Spinal cord (tissue), 10 donors: ENCODE data around the gene TMEM127. TPM values are rescaled to one million over a fixed set of nuclear protein-coding genes. Genes with fewer than 3 reads are reported as not detected.

ENCODE experiments used
- DNase-seq, 6 donors: peaks; one replicate each; pipeline versions ENCODE4 v3.0.0 to v3.0.0-alpha.2; 2013 to 2015; ENCODE audit warnings: low spot score in 6 of 6, low read depth in 4 of 6
- H3K27ac ChIP-seq: one replicate; pipeline ENCODE4 v1.5.1; 2013; ENCODE audit warnings: low read depth, low read length, control low read depth
- H3K27me3 ChIP-seq: one replicate; pipeline ENCODE4 v1.6.1; 2013; ENCODE audit warnings: low read length; ENCODE audit not compliant: control insufficient read depth, insufficient read depth
- H3K36me3 ChIP-seq: one replicate; pipeline ENCODE4 v1.6.1; 2013; ENCODE audit warnings: low read length; ENCODE audit not compliant: control insufficient read depth, insufficient read depth
- H3K4me1 ChIP-seq: one replicate; pipeline ENCODE4 v1.6.1; 2013; ENCODE audit warnings: low read length; ENCODE audit not compliant: control insufficient read depth, insufficient read depth
- H3K4me3 ChIP-seq: one replicate; pipeline ENCODE4 v1.5.1; 2013; ENCODE audit warnings: low read depth, low read length, control low read depth
- H3K9me3 ChIP-seq: one replicate; pipeline ENCODE4 v1.6.1; 2013; ENCODE audit warnings: low read length; ENCODE audit not compliant: control insufficient read depth, insufficient read depth
- WGBS: methylation state at CpG from one replicate; pipeline ENCODE4 v1.1.5; 2013; ENCODE audit warnings: missing lambda C conversion rate; ENCODE audit not compliant: insufficient coverage; 5-methylcytosine and 5-hydroxymethylcytosine counted together
- polyA plus RNA-seq, 2 donors: library from polyadenylated mRNA; unstranded; fragments of 120-200 nt; gene quantifications; one replicate each; pipeline ENCODE4 v1.2.1, GENCODE V29; 2013; ENCODE audit not compliant: insufficient read length in 2 of 2
- total RNA-seq, 2 donors: library from RNA; depleted of rRNA in 1 of 2; stranded (reverse); fragments of 120-200 nt in 1 of 2; fragments of >200 nt in 1 of 2; gene quantifications; one replicate each; pipeline versions ENCODE4 v1.2.3 to v1.2.4, GENCODE V29; 2013 to 2014
- donor health status: healthy.

The TMEM127 gene
- total and polyA plus RNA-seq, 4 donors = 21.2 to 64.3 (median 43.5) TPM

- no peak for DNase-seq
- H3K36me3 ChIP-seq = peaks cover 4% of the 10 kb centered on the region
- WGBS = 100% methylated on average over 1 of the region's 4 CpGs
- H3K27ac ChIP-seq = no peak overlapping the region
- no peak overlapping the region for H3K4me3 ChIP-seq
- no peaks in the 10 kb centered on the region for H3K27me3 ChIP-seq
- H3K4me1 ChIP-seq = peaks cover 10% of the 10 kb centered on the region
- H3K9me3 ChIP-seq = no peaks in the 10 kb centered on the region
These were observed 63.5 kb downstream of the TMEM127 start for GRCh38 chr2:96202152-96202854.

- 90% methylated on average over 4 of the region's 5 CpGs for WGBS
- H3K27me3 ChIP-seq = no peaks in the 10 kb centered on the region
- peaks cover 4% of the 10 kb centered on the region for H3K36me3 ChIP-seq
- H3K4me3 ChIP-seq = no peak overlapping the region
- H3K27ac ChIP-seq = no peak overlapping the region
- no peaks in the 10 kb centered on the region for H3K9me3 ChIP-seq
- DNase-seq = no peak
- H3K4me1 ChIP-seq = peaks cover 10% of the 10 kb centered on the region
These were observed 64.5 kb downstream of the TMEM127 start for GRCh38 chr2:96201338-96201737.

- Histone ChIP-seq H3K36me3 (peaks cover 5% of the 10 kb centered on the region), H3K9me3 (no peaks in the 10 kb centered on the region), H3K4me3 (no peak overlapping the region), H3K27me3 (no peaks in the 10 kb centered on the region), H3K4me1 (peaks cover 5% of the 10 kb centered on the region), H3K27ac (no peak overlapping the region)
- DNase-seq = no peak
- no CpG with 5 or more reads among the region's 2 CpGs for WGBS
These were observed 66.9 kb downstream of the TMEM127 start for GRCh38 chr2:96198921-96199320.

Other genes with a start within 250 kb of the TMEM127 start
- gene GPAT2, start 231.1 kb downstream of the TMEM127 start, total RNA-seq = under 1 TPM; 0.79 to 0.83 TPM
- gene GPAT2, start 231.1 kb downstream of the TMEM127 start, polyA plus RNA-seq = 1 to 10 TPM; 2.9 to 3.4 TPM
- under 1 TPM; 0.79 to 0.88 TPM for gene ADRA2B, start 149.4 kb downstream of the TMEM127 start, total RNA-seq
- gene ADRA2B, start 149.4 kb downstream of the TMEM127 start, polyA plus RNA-seq = under 1 TPM; 0.25 to 0.44 TPM
- gene ASTL, start 127.5 kb downstream of the TMEM127 start, total RNA-seq = under 1 TPM in 1 of 2 donors, not detected in 1; 0.28 TPM
- under 1 TPM; 0.27 to 0.33 TPM for gene ASTL, start 127.5 kb downstream of the TMEM127 start, polyA plus RNA-seq
- gene DUSP2, start 120.6 kb downstream of the TMEM127 start, total RNA-seq = 1 to 10 TPM; 5.2 to 7.3 TPM
- gene DUSP2, start 120.6 kb downstream of the TMEM127 start, polyA plus RNA-seq = 10 to 100 TPM in 1 of 2 donors, 1 to 10 TPM in 1; 8.5 to 10.7 TPM
- 100 to 1,000 TPM; 141 to 162 TPM for gene STARD7, start 57.2 kb downstream of the TMEM127 start, total RNA-seq
- 100 to 1,000 TPM; 133 to 152 TPM for gene STARD7, start 57.2 kb downstream of the TMEM127 start, polyA plus RNA-seq
- 10 to 100 TPM; 74.2 to 79.4 TPM for gene CIAO1, start 228 bp upstream of the TMEM127 start, total RNA-seq
- 10 to 100 TPM; 74.5 to 77.3 TPM for gene CIAO1, start 228 bp upstream of the TMEM127 start, polyA plus RNA-seq
- gene SNRNP200, start 39.5 kb upstream of the TMEM127 start, total RNA-seq = 10 to 100 TPM; 63.5 to 78.8 TPM
- gene SNRNP200, start 39.5 kb upstream of the TMEM127 start, polyA plus RNA-seq = 100 to 1,000 TPM; 146 to 166 TPM
- 1 to 10 TPM; 2.3 to 7.5 TPM for gene ITPRIPL1, start 59.3 kb upstream of the TMEM127 start, total RNA-seq
- 1 to 10 TPM; 1.4 to 2.2 TPM for gene ITPRIPL1, start 59.3 kb upstream of the TMEM127 start, polyA plus RNA-seq
- gene NCAPH, start 69.8 kb upstream of the TMEM127 start, total RNA-seq = 1 to 10 TPM; 7.2 to 9.0 TPM
- gene NCAPH, start 69.8 kb upstream of the TMEM127 start, polyA plus RNA-seq = 10 to 100 TPM; 10.5 to 12.5 TPM
- under 1 TPM; 0.28 to 0.30 TPM for gene NEURL3, start 239.4 kb upstream of the TMEM127 start, total RNA-seq
- gene NEURL3, start 239.4 kb upstream of the TMEM127 start, polyA plus RNA-seq = under 1 TPM; 0.57 to 0.74 TPM